Dedifferentiated amniotic fluid mesenchymal stem cell (primary cell): Measurements from ENCODE around the gene HSD11B1L.
A peak's percentile ranks its signal among the peaks of the same experiment; 100 is the strongest.

Source experiments
- DNase-seq: peaks from one replicate; pipeline ENCODE4 v3.0.0-alpha.2; 2016; ENCODE audit errors: extremely low spot score

The HSD11B1L gene

GRCh38 chr19:5680437-5681368, at the start of gene HSD11B1L, which contains the start of gene MICOS13:
TSS of gene HSD11B1L (plus strand) at chr19:5681027. CDS start at chr19:5684833, 3,806 bp downstream.
TSS of gene MICOS13 (minus strand) at chr19:5680516. CDS start at chr19:5680486, 30 bp downstream.
- DNase-seq, result peak; percentile 98

- DNase-seq, result no peak
Observed at GRCh38 chr19:5631567-5632240, 49.1 kb upstream of the HSD11B1L start.

- no peak for DNase-seq
Observed at GRCh38 chr19:5632241-5632612, 48.6 kb upstream of the HSD11B1L start.

GRCh38 chr19:5632657-5633056, 48.2 kb upstream of the HSD11B1L start:
- no peak for DNase-seq

- DNase-seq, result no peak
Observed at GRCh38 chr19:5635427-5635826, 45.4 kb upstream of the HSD11B1L start.

- no peak for DNase-seq
Observed at GRCh38 chr19:5637971-5638370, 42.9 kb upstream of the HSD11B1L start.

- no peak for DNase-seq
Observed at GRCh38 chr19:5641171-5641570, 39.7 kb upstream of the HSD11B1L start.

GRCh38 chr19:5642204-5642603, 38.6 kb upstream of the HSD11B1L start:
- DNase-seq, result no peak

- DNase-seq, result no peak
Observed at GRCh38 chr19:5643060-5643459, 37.8 kb upstream of the HSD11B1L start.

- DNase-seq, result no peak
Observed at GRCh38 chr19:5644037-5644436, 36.8 kb upstream of the HSD11B1L start.

- DNase-seq, result no peak
Observed at GRCh38 chr19:5645409-5645808, 35.4 kb upstream of the HSD11B1L start.

GRCh38 chr19:5646703-5647102, 34.1 kb upstream of the HSD11B1L start:
- no peak for DNase-seq

- DNase-seq, result no peak
Observed at GRCh38 chr19:5648464-5648863, 32.4 kb upstream of the HSD11B1L start.

GRCh38 chr19:5651361-5651760, 29.5 kb upstream of the HSD11B1L start:
- DNase-seq, result no peak

- DNase-seq, result no peak
Observed at GRCh38 chr19:5652261-5652660, 28.6 kb upstream of the HSD11B1L start.

GRCh38 chr19:5654931-5655330, 25.9 kb upstream of the HSD11B1L start:
- no peak for DNase-seq

- DNase-seq, result no peak
Observed at GRCh38 chr19:5655412-5655811, 25.4 kb upstream of the HSD11B1L start.

GRCh38 chr19:5661483-5661882, 19.3 kb upstream of the HSD11B1L start:
- no peak for DNase-seq

GRCh38 chr19:5663904-5664303, 16.9 kb upstream of the HSD11B1L start:
- no peak for DNase-seq

- DNase-seq, result no peak
Observed at GRCh38 chr19:5664515-5664914, 16.3 kb upstream of the HSD11B1L start.

GRCh38 chr19:5665781-5666513, 14.9 kb upstream of the HSD11B1L start:
- DNase-seq, result no peak

- no peak for DNase-seq
Observed at GRCh38 chr19:5666921-5667610, 13.8 kb upstream of the HSD11B1L start.
